Upper lobe of right lung (tissue), 1 donor: Measurements from ENCODE around the gene GPR45. TPM values are rescaled to one million over a fixed set of nuclear protein-coding genes. Genes with fewer than 3 reads are reported as not detected.

Experiments
- ATAC-seq: fragments of 200-7000 bp; cut with Tn5 transposase; one replicate; pipeline ENCODE4 v1.9.1; 2020; ENCODE audit warnings: mild to moderate bottlenecking, moderate library complexity
- DNase-seq: peaks from one replicate; pipeline ENCODE4 v3.0.0-alpha.2; 2020
- H3K27ac ChIP-seq: fragments of 200-600 bp; one replicate; pipeline ENCODE4 v1.8.0; 2022
- H3K27me3 ChIP-seq: fragments of 200-600 bp; one replicate; pipeline ENCODE4 v1.8.0; 2022; ENCODE audit warnings: mild to moderate bottlenecking
- H3K36me3 ChIP-seq: fragments of 200-600 bp; one replicate; pipeline ENCODE4 v1.8.0; 2022
- H3K4me1 ChIP-seq: fragments of 200-600 bp; one replicate; pipeline ENCODE4 v1.8.0; 2022
- H3K4me3 ChIP-seq: fragments of 200-600 bp; one replicate; pipeline ENCODE4 v1.8.0; 2022; ENCODE audit warnings: mild to moderate bottlenecking
- H3K9me3 ChIP-seq: fragments of 200-600 bp; one replicate; pipeline ENCODE4 v1.8.0; 2022
- intact Hi-C: fragments of 100-400 bp; cut with DNase I; formaldehyde crosslinking; loops from one replicate; pipeline ENCODE4 v1.11.0; 2022
- long read RNA-seq: library from polyadenylated mRNA; unstranded; transcript quantifications from one replicate; pipeline ENCODE4 v2.0.0, GENCODE V29; 2021
- total RNA-seq: library from RNA; stranded (reverse); fragmentation: NEBNext Ultra II Directional; extraction: Animal tissue kit (Norgen Biotek cat#: 25700); gene quantifications from one replicate; pipeline ENCODE4 v1.2.1, GENCODE V29; 2021
- TF ChIP-seq, protein P1 (sequence below): fragments of 200-600 bp; IDR thresholded peaks from one replicate; pipeline ENCODE4 v1.8.0; 2022; ENCODE audit warnings: antibody characterized with exemption
- donor health status: DM: no; HTN: yes; CAD: no; lungs with severe emphysema.

The GPR45 gene, protein sequence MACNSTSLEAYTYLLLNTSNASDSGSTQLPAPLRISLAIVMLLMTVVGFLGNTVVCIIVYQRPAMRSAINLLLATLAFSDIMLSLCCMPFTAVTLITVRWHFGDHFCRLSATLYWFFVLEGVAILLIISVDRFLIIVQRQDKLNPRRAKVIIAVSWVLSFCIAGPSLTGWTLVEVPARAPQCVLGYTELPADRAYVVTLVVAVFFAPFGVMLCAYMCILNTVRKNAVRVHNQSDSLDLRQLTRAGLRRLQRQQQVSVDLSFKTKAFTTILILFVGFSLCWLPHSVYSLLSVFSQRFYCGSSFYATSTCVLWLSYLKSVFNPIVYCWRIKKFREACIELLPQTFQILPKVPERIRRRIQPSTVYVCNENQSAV
- not detected for total RNA-seq
- long read RNA-seq, result 0 reads

DNA sequence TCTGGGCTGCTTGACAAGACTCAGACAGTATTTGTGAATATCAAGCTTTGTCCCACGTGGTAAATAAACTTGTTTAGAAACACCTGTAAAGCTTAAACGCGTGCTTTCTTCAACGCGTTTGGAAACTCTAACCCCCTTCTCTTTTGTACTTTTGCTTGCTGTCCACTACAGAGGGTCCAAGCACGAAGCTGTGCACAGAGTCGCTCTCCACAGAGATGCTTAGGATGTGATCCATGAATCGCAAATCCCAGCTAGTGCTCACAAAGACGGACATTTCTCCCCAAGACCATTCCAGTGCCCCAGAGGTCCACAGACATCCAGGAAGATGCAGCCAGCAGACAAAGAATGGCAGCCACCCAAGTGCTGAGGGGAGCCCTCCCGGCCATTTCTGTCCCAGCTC, at the start of gene GPR45:
Gene GPR45 (plus strand): TSS at position 301 of the 400 bp plus-strand sequence. CDS start 116 bp downstream, outside the sequence.
- no peaks in the 10 kb centered on the region for H3K36me3 ChIP-seq
- DNase-seq (no peak), ATAC-seq (no peak)
- H3K27me3 ChIP-seq, result peaks cover under 1% of the 10 kb centered on the region
- TF ChIP-seq, protein P1, sequence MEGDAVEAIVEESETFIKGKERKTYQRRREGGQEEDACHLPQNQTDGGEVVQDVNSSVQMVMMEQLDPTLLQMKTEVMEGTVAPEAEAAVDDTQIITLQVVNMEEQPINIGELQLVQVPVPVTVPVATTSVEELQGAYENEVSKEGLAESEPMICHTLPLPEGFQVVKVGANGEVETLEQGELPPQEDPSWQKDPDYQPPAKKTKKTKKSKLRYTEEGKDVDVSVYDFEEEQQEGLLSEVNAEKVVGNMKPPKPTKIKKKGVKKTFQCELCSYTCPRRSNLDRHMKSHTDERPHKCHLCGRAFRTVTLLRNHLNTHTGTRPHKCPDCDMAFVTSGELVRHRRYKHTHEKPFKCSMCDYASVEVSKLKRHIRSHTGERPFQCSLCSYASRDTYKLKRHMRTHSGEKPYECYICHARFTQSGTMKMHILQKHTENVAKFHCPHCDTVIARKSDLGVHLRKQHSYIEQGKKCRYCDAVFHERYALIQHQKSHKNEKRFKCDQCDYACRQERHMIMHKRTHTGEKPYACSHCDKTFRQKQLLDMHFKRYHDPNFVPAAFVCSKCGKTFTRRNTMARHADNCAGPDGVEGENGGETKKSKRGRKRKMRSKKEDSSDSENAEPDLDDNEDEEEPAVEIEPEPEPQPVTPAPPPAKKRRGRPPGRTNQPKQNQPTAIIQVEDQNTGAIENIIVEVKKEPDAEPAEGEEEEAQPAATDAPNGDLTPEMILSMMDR, result no peak
- peaks cover 4% of the 10 kb centered on the region for H3K4me1 ChIP-seq
- no peak within 1 kb of the TSS for H3K4me3 ChIP-seq
- H3K27ac ChIP-seq, result no peak within 1 kb of the TSS
- H3K9me3 ChIP-seq, result no peaks in the 10 kb centered on the region
- intact Hi-C loops, result no loop called here

DNA sequence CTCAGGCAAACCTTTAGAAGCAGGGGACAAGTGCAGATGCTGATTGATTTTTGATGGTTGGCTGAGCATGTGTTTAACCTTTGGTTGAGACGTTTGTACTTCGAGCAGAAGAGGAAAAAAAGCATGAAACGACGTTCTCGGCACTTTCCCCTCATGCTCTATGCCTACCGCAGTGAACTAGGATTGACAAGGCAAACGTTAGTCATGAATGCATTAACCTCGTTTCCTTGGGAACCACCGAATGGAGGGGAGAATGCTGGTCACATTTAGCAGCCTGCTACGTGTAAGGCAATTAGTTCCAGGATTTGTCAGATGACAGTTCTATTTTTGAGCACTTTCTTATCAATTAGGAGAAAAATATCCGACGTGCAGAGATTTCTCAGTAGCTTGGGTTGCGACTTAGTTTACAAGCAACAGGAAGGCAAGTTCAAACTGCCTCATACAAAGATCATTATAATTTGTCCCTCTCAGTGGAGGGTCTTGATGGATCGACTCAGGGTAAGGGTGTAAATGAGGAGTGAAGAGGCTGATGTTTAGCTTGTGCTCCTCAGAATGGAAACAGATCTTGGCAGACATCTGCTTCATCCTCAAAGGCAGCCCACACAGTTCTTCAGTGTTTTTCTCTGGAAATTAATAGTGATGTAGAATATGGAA, 47.4 kb upstream of the GPR45 start:
- H3K27me3 ChIP-seq, result no peaks in the 10 kb centered on the region
- H3K4me3 ChIP-seq, result no peak overlapping the region
- TF ChIP-seq, protein P1, result no peak
- ATAC-seq (no peak), DNase-seq (no peak)
- H3K4me1 ChIP-seq, result no peaks in the 10 kb centered on the region
- intact Hi-C loops, result no loop called here
- H3K27ac ChIP-seq, result no peak overlapping the region
- no peaks in the 10 kb centered on the region for H3K36me3 ChIP-seq
- no peaks in the 10 kb centered on the region for H3K9me3 ChIP-seq

DNA sequence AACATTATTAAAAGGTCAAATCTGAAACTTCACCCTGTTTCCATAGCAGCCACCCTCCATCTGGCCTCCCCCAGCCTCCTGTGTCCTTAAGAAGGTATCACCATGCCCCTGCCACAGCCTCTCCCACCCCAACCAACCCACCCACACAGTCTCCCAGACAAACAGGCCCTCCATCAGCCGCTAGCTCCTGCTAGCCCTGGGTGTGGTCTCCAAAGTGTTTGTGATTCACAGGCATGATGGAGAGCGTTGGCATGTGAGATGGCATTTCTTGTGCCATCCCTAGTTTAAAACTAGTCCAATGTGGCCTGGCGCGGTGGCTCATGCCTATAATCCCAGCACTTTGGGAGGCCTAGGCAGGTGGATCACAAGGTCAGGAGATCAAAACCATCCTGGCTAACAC, 44.9 kb upstream of the GPR45 start:
- no peaks in the 10 kb centered on the region for H3K36me3 ChIP-seq
- H3K4me1 ChIP-seq, result no peaks in the 10 kb centered on the region
- TF ChIP-seq, protein P1, result no peak
- no peaks in the 10 kb centered on the region for H3K27me3 ChIP-seq
- H3K9me3 ChIP-seq, result no peaks in the 10 kb centered on the region
- no peak for DNase-seq
- ATAC-seq, result no peak
- H3K4me3 ChIP-seq, result no peak overlapping the region
- H3K27ac ChIP-seq, result no peak overlapping the region
- intact Hi-C loops, result no loop called here

DNA sequence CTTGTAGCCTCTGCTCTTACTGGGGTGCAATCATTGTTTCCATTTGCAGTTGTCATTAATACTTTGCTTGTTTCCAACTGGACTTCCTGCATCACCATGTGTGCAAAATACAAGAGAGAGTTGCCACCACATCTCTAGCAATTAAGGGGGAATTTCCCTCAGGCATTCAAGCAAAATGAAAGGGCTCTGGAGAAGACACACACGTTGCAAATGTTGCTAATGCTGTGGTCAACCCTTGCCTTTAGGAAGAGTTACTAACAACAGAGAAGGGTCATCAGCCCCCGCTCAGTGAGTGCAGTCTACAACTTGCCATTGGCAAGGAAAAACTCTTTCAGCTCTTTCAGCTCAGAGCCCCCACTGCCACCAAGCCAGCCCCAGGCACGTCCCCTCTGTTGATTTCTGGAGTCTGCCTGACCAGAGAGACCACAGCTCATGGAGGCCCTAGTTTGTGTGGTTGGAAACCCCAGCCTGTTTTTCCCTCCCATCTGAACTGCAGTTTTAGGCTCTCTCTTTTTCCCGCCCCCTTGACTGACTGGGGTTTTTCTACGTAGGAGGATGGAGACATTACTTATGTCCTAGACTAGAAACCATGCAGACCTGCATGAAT, 25.9 kb upstream of the GPR45 start:
- intact Hi-C loops, result no loop called here
- no peak overlapping the region for H3K27ac ChIP-seq
- no peaks in the 10 kb centered on the region for H3K36me3 ChIP-seq
- TF ChIP-seq, protein P1, result no peak
- H3K27me3 ChIP-seq, result no peaks in the 10 kb centered on the region
- DNase-seq (no peak), ATAC-seq (no peak)
- H3K9me3 ChIP-seq, result no peaks in the 10 kb centered on the region
- no peak overlapping the region for H3K4me3 ChIP-seq
- no peaks in the 10 kb centered on the region for H3K4me1 ChIP-seq

DNA sequence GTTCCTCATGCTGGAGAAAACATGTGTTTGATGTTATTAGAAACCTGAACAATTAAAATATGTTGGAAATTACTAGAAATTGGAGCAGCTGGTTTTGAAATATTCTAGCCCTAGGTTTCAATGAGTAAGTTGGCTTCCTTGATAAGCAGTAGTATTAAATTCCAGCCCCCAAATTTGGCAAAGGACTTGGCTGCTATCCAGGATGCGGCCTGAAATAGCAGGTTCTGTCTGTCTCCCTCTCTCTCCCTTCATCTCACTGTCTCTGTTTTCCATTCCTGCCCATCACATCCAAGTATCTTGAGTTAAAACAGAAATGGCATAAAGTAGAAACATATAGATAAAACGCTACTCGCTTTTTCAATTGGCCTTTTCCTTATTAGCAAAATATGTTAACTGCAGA, 20.9 kb upstream of the GPR45 start:
- Histone ChIP-seq H3K27ac (no peak overlapping the region), H3K9me3 (no peaks in the 10 kb centered on the region), H3K36me3 (no peaks in the 10 kb centered on the region), H3K4me1 (no peaks in the 10 kb centered on the region), H3K4me3 (no peak overlapping the region), H3K27me3 (no peaks in the 10 kb centered on the region)
- TF ChIP-seq, protein P1, result no peak
- ATAC-seq (no peak), DNase-seq (no peak)
- intact Hi-C loops, result no loop called here
